ENCODE measurements around the gene PI16. TPM values are rescaled to one million over a fixed set of nuclear protein-coding genes. Genes with fewer than 3 reads are reported as not detected.
"Not testable (repeated sequence)": the region's sequence is repeated elsewhere in the genome, so short reads cannot be mapped to it uniquely, and the experiment has no call there.

The PI16 gene
- total RNA-seq, 1 experiment from 2014 or later = 0.08 TPM

GRCh38 chr6:36928547-36928918 lies 26.0 kb upstream of the PI16 start:
- DNase-seq (ENCODE audit: low read depth) = no peak

GRCh38 chr6:36929152-36929551 lies 25.4 kb upstream of the PI16 start:
- no peak for DNase-seq (ENCODE audit: low read depth)

GRCh38 chr6:36929607-36930006 lies 24.9 kb upstream of the PI16 start:
- DNase-seq (ENCODE audit: low read depth) = no peak

GRCh38 chr6:36930483-36930882 lies 24.1 kb upstream of the PI16 start:
- DNase-seq (ENCODE audit: low read depth) = no peak

GRCh38 chr6:36933102-36933501 lies 21.4 kb upstream of the PI16 start:
- DNase-seq (ENCODE audit: low read depth) = peak; percentile 44

GRCh38 chr6:36933519-36933918 lies 21.0 kb upstream of the PI16 start:
- no peak for DNase-seq (ENCODE audit: low read depth)

GRCh38 chr6:36934901-36935300 lies 19.6 kb upstream of the PI16 start:
- DNase-seq (ENCODE audit: low read depth) = no peak

- DNase-seq (ENCODE audit: low read depth) = no peak
These were observed 17.7 kb upstream of the PI16 start for GRCh38 chr6:36936824-36937223.

GRCh38 chr6:36937896-36938295 lies 16.6 kb upstream of the PI16 start:
- DNase-seq (ENCODE audit: low read depth) = no peak

GRCh38 chr6:36938536-36938935 lies 16.0 kb upstream of the PI16 start:
- DNase-seq (ENCODE audit: low read depth) = peak; percentile 50

GRCh38 chr6:36939005-36939404 lies 15.5 kb upstream of the PI16 start:
- DNase-seq (ENCODE audit: low read depth) = not testable (repeated sequence)

GRCh38 chr6:36940027-36940426 lies 14.5 kb upstream of the PI16 start:
- no peak for DNase-seq (ENCODE audit: low read depth)

- DNase-seq (ENCODE audit: low read depth) = not testable (repeated sequence)
These were observed 13.0 kb upstream of the PI16 start for GRCh38 chr6:36941561-36941960.

GRCh38 chr6:36942329-36942728 lies 12.2 kb upstream of the PI16 start:
- not testable (repeated sequence) for DNase-seq (ENCODE audit: low read depth)

GRCh38 chr6:36944650-36945049 lies 9.9 kb upstream of the PI16 start:
- no peak for DNase-seq (ENCODE audit: low read depth)

GRCh38 chr6:36945301-36945700 lies 9.2 kb upstream of the PI16 start:
- DNase-seq (ENCODE audit: low read depth) = no peak

- DNase-seq (ENCODE audit: low read depth) = no peak
These were observed 8.0 kb upstream of the PI16 start for GRCh38 chr6:36946526-36946925.

GRCh38 chr6:36947570-36948351 lies 6.8 kb upstream of the PI16 start:
- DNase-seq (ENCODE audit: low read depth) = peak; percentile 76

GRCh38 chr6:36949076-36949475 lies 5.5 kb upstream of the PI16 start:
- DNase-seq (ENCODE audit: low read depth) = not testable (repeated sequence)

- peak; percentile 86 for DNase-seq (ENCODE audit: low read depth)
These were observed 4.9 kb upstream of the PI16 start for GRCh38 chr6:36949636-36950035.

- no peak for DNase-seq (ENCODE audit: low read depth)
These were observed 642 bp upstream of the PI16 start for GRCh38 chr6:36953931-36954261.

- DNase-seq (ENCODE audit: low read depth) = no peak
These were observed 598 bp downstream of the PI16 start for GRCh38 chr6:36955136-36955535.

- DNase-seq (ENCODE audit: low read depth) = peak; percentile 76
These were observed 1.3 kb downstream of the PI16 start for GRCh38 chr6:36955671-36956445.
